ENCODE data around the gene TBC1D22A.

Gene TBC1D22A

DNA sequence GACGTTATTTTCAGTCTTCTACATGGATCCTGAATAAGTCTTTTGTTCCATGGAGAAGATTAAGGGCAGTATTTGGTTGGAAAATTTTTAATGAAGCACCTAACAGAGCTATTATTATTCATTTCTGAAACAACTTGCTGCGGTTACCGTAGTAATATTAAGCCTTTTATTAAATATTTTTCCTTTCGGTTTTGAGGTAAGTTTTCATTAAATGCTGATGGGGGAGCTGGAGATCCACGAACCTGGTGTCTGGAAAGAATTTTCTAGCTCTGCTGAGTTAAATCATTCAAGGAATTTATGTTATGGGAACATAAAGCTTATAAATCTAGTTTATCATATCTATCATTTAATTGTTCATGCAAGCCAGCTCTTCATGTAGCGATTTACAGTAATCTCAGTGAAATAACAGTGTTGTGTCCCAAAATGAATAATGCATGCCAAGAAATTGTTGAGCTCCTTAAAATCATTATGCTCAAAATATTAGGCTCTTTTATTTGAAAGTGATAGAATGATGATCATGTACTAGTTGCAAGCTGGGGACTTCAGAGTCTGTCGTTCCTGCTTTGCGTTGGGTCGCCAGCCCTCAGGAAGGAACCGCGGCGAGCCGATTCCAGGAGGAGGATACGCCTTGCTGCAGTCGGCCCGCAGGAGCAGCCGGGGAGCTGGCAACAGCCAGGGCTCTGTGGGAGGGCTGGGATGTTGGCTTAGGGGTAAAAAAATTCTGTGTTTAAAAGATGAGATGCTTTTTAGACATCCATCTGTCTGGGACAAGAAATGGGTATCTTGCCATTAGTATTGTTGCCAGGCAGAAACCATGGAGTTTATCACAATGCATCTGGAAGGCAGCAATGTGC lies 83.1 kb downstream of the TBC1D22A start:
- Histone ChIP-seq H3K79me1 (ENCODE audit: low read length) (peaks cover 8% of the 10 kb centered on the region), H3K79me2 (ENCODE audit: control insufficient read depth, insufficient read depth, low read length) (peaks cover 1% of the 10 kb centered on the region), H3K4me2 (ENCODE audit: low read length) (no peak overlapping the region), H3K27ac (ENCODE audit: low read depth, low read length) (no peak overlapping the region), H4K5ac (ENCODE audit: low read length) (no peak overlapping the region), H3K4me3 (ENCODE audit: low read length) (no peak overlapping the region), H3K4me1 (ENCODE audit: control insufficient read depth, low read depth, low read length) (no peaks in the 10 kb centered on the region), H3K56ac (ENCODE audit: low read length) (no peak overlapping the region), H3K18ac (ENCODE audit: low read length) (no peak overlapping the region), H2BK15ac (replicated peaks; ENCODE audit: low read depth) (no peak overlapping the region), H3K9ac (ENCODE audit: low read length) (no peak overlapping the region), H2AK5ac (ENCODE audit: low read length) (no peak overlapping the region), H3K36me3 (ENCODE audit: control insufficient read depth, insufficient read depth, low read length) (no peaks in the 10 kb centered on the region), H2BK5ac (ENCODE audit: low read length) (no peak overlapping the region), H2BK120ac (ENCODE audit: low read depth, low read length) (no peak overlapping the region), H3K27me3 (ENCODE audit: insufficient read depth, low read length, poor library complexity) (no peaks in the 10 kb centered on the region), H3K4ac (ENCODE audit: low read depth, low read length) (no peak overlapping the region), H3K23ac (ENCODE audit: low read length) (no peak overlapping the region), H4K8ac (ENCODE audit: low read depth, low read length) (no peak overlapping the region)
- no CpG with 5 or more reads among the region's 17 CpGs for WGBS (ENCODE audit: extremely low coverage, insufficient coverage, low lambda C conversion rate)
- no peak for DNase-seq

DNA sequence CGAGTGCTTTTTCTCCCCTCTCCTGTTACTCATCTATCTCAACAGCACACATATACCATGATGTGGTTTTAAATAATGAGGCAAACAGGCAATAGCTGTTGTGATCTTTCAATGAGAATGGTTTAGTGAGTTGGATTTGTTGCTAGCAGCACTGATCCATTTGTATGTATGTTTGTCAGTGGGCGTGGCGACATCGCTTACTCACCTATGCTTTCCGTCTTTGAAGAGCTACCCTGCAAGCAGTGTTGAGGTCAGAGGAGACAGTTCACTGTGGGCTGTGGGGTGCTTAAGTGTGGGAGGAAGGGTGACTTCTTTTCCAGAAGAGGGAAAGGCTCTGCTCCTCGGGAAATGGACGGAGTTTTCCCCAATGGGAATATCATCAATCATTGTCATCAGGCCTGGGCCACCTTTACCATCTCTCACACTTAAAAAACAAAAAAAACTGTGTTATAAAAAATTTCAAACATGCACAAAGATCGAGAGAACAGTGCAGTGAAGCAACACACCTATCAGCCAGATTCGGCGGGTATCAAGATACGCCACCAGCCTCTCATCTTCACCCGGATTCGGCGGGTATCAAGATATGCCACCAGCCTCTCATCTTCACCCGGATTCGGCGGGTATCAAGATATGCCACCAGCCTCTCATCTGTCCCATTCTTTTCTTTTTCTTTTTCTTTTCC lies 83.8 kb downstream of the TBC1D22A start:
- no peaks in the 10 kb centered on the region for H3K27me3 ChIP-seq (ENCODE audit: insufficient read depth, low read length, poor library complexity)
- H3K56ac ChIP-seq (ENCODE audit: low read length) = no peak overlapping the region
- H4K8ac ChIP-seq (ENCODE audit: low read depth, low read length) = no peak overlapping the region
- no peak overlapping the region for H3K4ac ChIP-seq (ENCODE audit: low read depth, low read length)
- no peak overlapping the region for H3K27ac ChIP-seq (ENCODE audit: low read depth, low read length)
- WGBS (ENCODE audit: extremely low coverage, insufficient coverage, low lambda C conversion rate) = no CpG with 5 or more reads among the region's 17 CpGs
- H3K4me2 ChIP-seq (ENCODE audit: low read length) = no peak overlapping the region
- DNase-seq = no peak
- H3K4me1 ChIP-seq (ENCODE audit: control insufficient read depth, low read depth, low read length) = no peaks in the 10 kb centered on the region
- H2BK5ac ChIP-seq (ENCODE audit: low read length) = no peak overlapping the region
- H3K23ac ChIP-seq (ENCODE audit: low read length) = no peak overlapping the region
- peaks cover 1% of the 10 kb centered on the region for H3K79me2 ChIP-seq (ENCODE audit: control insufficient read depth, insufficient read depth, low read length)
- H2BK120ac ChIP-seq (ENCODE audit: low read depth, low read length) = no peak overlapping the region
- no peaks in the 10 kb centered on the region for H3K36me3 ChIP-seq (ENCODE audit: control insufficient read depth, insufficient read depth, low read length)
- peaks cover 8% of the 10 kb centered on the region for H3K79me1 ChIP-seq (ENCODE audit: low read length)
- no peak overlapping the region for H2BK15ac ChIP-seq (replicated peaks; ENCODE audit: low read depth)
- H3K18ac ChIP-seq (ENCODE audit: low read length) = no peak overlapping the region
- no peak overlapping the region for H3K9ac ChIP-seq (ENCODE audit: low read length)
- no peak overlapping the region for H3K4me3 ChIP-seq (ENCODE audit: low read length)
- H2AK5ac ChIP-seq (ENCODE audit: low read length) = no peak overlapping the region
- no peak overlapping the region for H4K5ac ChIP-seq (ENCODE audit: low read length)

DNA sequence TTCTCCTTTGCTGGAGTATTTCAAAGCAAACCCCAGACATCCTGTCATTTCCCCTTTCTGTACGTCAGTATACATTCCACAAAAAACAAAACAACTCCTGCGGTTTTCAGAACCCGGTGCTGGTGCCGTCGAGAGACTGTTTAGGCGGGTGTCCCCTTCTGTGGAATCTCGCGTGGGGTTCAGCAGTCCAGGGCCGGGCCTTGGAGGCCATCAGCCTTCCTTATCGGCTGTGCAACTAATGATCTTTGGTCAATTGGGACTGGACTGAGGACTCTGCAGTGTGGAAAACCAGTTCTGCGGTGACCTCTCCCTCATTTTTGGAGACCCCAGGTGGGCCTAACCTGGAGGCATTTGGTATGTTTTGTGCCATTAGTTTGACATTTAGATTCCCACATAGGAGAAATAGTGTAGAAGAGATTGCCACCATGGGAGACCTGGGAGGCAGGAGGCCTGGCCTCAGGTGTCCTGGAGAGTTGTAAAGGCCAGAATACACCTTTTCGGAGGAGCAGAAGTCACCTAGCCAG lies 84.4 kb downstream of the TBC1D22A start:
- no CpG with 5 or more reads among the region's 12 CpGs for WGBS (ENCODE audit: extremely low coverage, insufficient coverage, low lambda C conversion rate)
- Histone ChIP-seq H4K5ac (ENCODE audit: low read length) (no peak overlapping the region), H4K8ac (ENCODE audit: low read depth, low read length) (no peak overlapping the region), H3K4ac (ENCODE audit: low read depth, low read length) (no peak overlapping the region), H2AK5ac (ENCODE audit: low read length) (no peak overlapping the region), H3K4me1 (ENCODE audit: control insufficient read depth, low read depth, low read length) (no peaks in the 10 kb centered on the region), H3K4me3 (ENCODE audit: low read length) (no peak overlapping the region), H3K56ac (ENCODE audit: low read length) (no peak overlapping the region), H3K9ac (ENCODE audit: low read length) (no peak overlapping the region), H2BK5ac (ENCODE audit: low read length) (no peak overlapping the region), H3K27ac (ENCODE audit: low read depth, low read length) (no peak overlapping the region), H3K79me1 (ENCODE audit: low read length) (peaks cover 8% of the 10 kb centered on the region), H2BK15ac (replicated peaks; ENCODE audit: low read depth) (no peak overlapping the region), H3K79me2 (ENCODE audit: control insufficient read depth, insufficient read depth, low read length) (peaks cover 1% of the 10 kb centered on the region), H2BK120ac (ENCODE audit: low read depth, low read length) (no peak overlapping the region), H3K27me3 (ENCODE audit: insufficient read depth, low read length, poor library complexity) (no peaks in the 10 kb centered on the region), H3K4me2 (ENCODE audit: low read length) (no peak overlapping the region), H3K36me3 (ENCODE audit: control insufficient read depth, insufficient read depth, low read length) (no peaks in the 10 kb centered on the region), H3K18ac (ENCODE audit: low read length) (no peak overlapping the region), H3K23ac (ENCODE audit: low read length) (no peak overlapping the region)
- no peak for DNase-seq

DNA sequence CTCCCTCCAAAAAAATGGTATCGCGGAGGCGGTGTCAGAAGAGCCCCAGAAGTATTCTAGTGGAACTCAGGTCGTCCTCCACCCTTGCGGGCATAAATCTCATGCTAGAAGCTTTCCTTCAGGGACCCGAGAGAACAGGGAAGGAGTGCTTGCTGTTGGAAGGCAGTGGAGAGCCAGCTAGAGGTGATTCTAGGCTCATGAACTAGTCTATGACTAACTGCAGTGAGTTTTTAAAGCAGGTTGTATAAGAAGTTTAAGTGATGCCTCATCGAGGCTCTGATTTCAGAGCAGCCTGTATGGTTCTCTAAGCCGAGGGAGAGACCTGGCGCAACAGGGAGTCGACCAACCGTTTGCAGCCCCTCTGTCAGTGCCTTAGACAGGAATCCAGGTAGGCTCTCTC lies 85.7 kb downstream of the TBC1D22A start:
- Histone ChIP-seq H3K4me3 (ENCODE audit: low read length) (no peak overlapping the region), H3K27me3 (ENCODE audit: insufficient read depth, low read length, poor library complexity) (no peaks in the 10 kb centered on the region), H3K4me1 (ENCODE audit: control insufficient read depth, low read depth, low read length) (no peaks in the 10 kb centered on the region), H4K5ac (ENCODE audit: low read length) (no peak overlapping the region), H2BK120ac (ENCODE audit: low read depth, low read length) (no peak overlapping the region), H3K4ac (ENCODE audit: low read depth, low read length) (no peak overlapping the region), H2BK15ac (replicated peaks; ENCODE audit: low read depth) (no peak overlapping the region), H3K79me2 (ENCODE audit: control insufficient read depth, insufficient read depth, low read length) (peaks cover 1% of the 10 kb centered on the region), H3K27ac (ENCODE audit: low read depth, low read length) (no peak overlapping the region), H3K4me2 (ENCODE audit: low read length) (no peak overlapping the region), H3K36me3 (ENCODE audit: control insufficient read depth, insufficient read depth, low read length) (no peaks in the 10 kb centered on the region), H3K18ac (ENCODE audit: low read length) (no peak overlapping the region), H3K56ac (ENCODE audit: low read length) (no peak overlapping the region), H2BK5ac (ENCODE audit: low read length) (no peak overlapping the region), H3K79me1 (ENCODE audit: low read length) (peaks cover 4% of the 10 kb centered on the region), H3K9ac (ENCODE audit: low read length) (no peak overlapping the region), H3K23ac (ENCODE audit: low read length) (no peak overlapping the region), H2AK5ac (ENCODE audit: low read length) (no peak overlapping the region), H4K8ac (ENCODE audit: low read depth, low read length) (no peak overlapping the region)
- DNase-seq = no peak
- WGBS (ENCODE audit: extremely low coverage, insufficient coverage, low lambda C conversion rate) = no CpG with 5 or more reads among the region's 11 CpGs

DNA sequence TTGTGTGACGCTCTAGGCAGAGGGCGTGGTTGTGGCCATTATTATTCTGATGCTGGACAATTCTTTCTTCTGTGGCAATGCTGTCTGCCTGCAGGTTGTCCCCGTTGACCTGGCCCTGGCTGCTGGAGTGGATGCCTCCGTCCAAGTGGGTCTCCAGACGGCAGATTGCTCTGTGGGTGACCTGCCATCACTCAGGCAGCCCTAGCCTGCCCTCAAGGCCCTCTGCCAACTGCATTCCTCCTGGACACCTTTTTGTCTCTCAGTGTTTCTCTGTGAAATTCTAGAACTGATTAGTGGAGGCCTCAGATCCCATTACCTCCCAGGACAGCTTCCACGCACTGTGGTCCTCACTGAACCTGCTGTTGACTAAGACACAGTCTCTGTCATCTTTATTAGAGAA lies 86.7 kb downstream of the TBC1D22A start:
- H3K27ac ChIP-seq (ENCODE audit: low read depth, low read length) = no peak overlapping the region
- no CpG with 5 or more reads among the region's 6 CpGs for WGBS (ENCODE audit: extremely low coverage, insufficient coverage, low lambda C conversion rate)

More for the DNA sequence above, 86.7 kb downstream of the TBC1D22A start:
- no peak overlapping the region for H4K8ac ChIP-seq (ENCODE audit: low read depth, low read length)
- no peak overlapping the region for H3K56ac ChIP-seq (ENCODE audit: low read length)
- no peak overlapping the region for H3K4ac ChIP-seq (ENCODE audit: low read depth, low read length)
- H3K4me1 ChIP-seq (ENCODE audit: control insufficient read depth, low read depth, low read length) = no peaks in the 10 kb centered on the region
- peaks cover 4% of the 10 kb centered on the region for H3K79me1 ChIP-seq (ENCODE audit: low read length)
- H3K27me3 ChIP-seq (ENCODE audit: insufficient read depth, low read length, poor library complexity) = no peaks in the 10 kb centered on the region
- H3K9ac ChIP-seq (ENCODE audit: low read length) = no peak overlapping the region
- no peak overlapping the region for H3K4me3 ChIP-seq (ENCODE audit: low read length)
- no peak overlapping the region for H2BK120ac ChIP-seq (ENCODE audit: low read depth, low read length)
- H2AK5ac ChIP-seq (ENCODE audit: low read length) = no peak overlapping the region
- H4K5ac ChIP-seq (ENCODE audit: low read length) = no peak overlapping the region
- H3K4me2 ChIP-seq (ENCODE audit: low read length) = no peak overlapping the region
- peaks cover 1% of the 10 kb centered on the region for H3K79me2 ChIP-seq (ENCODE audit: control insufficient read depth, insufficient read depth, low read length)
- DNase-seq = no peak
- H3K18ac ChIP-seq (ENCODE audit: low read length) = no peak overlapping the region
- no peak overlapping the region for H3K23ac ChIP-seq (ENCODE audit: low read length)
- no peak overlapping the region for H2BK15ac ChIP-seq (replicated peaks; ENCODE audit: low read depth)
- H3K36me3 ChIP-seq (ENCODE audit: control insufficient read depth, insufficient read depth, low read length) = no peaks in the 10 kb centered on the region
- no peak overlapping the region for H2BK5ac ChIP-seq (ENCODE audit: low read length)

Data from mesendoderm (in vitro differentiated cells).